Activated CD8-positive, alpha-beta T cell treated with anti-CD3 and anti-CD28 coated beads for 36 hours (primary cell): ENCODE results near the gene ITGBL1. TPM values are rescaled to one million over a fixed set of nuclear protein-coding genes. Genes with fewer than 3 reads are reported as not detected.

Experiments used
- ATAC-seq: fragments of 200-7000 bp; cut with Tn5 transposase; one replicate; pipeline ENCODE4 v1.10.0; 2021; ENCODE audit warnings: mild to moderate bottlenecking, moderate library complexity
- CTCF ChIA-PET: fragments of 350-600 bp; sonication (Branson Sonifier 250); formaldehyde crosslinking; loops from one replicate; lab custom pipeline; 2021; ENCODE audit warnings: antibody characterized with exemption; lab: Charles Lee
- POLR2A ChIA-PET: fragments of 350-600 bp; sonication (Branson Sonifier 250); formaldehyde crosslinking; loops from one replicate; lab custom pipeline; 2021; ENCODE audit warnings: antibody characterized with exemption; lab: Charles Lee
- DNase-seq: peaks from one replicate; pipeline ENCODE4 v3.0.0-alpha.2; 2020
- H3K27ac Mint-ChIP-seq: one replicate; pipeline ENCODE4 v1.8.0; 2021; ENCODE audit warnings: mild to moderate bottlenecking, mixed read lengths
- H3K27me3 Mint-ChIP-seq: one replicate; pipeline ENCODE4 v1.8.0; 2021; ENCODE audit warnings: mixed read lengths
- H3K36me3 Mint-ChIP-seq: one replicate; pipeline ENCODE4 v1.8.0; 2021; ENCODE audit warnings: low read depth, mixed read lengths
- H3K4me1 Mint-ChIP-seq: one replicate; pipeline ENCODE4 v1.8.0; 2021; ENCODE audit warnings: low read depth, mixed read lengths
- H3K4me3 Mint-ChIP-seq: one replicate; pipeline ENCODE4 v1.8.0; 2021; ENCODE audit warnings: mild to moderate bottlenecking, moderate library complexity, mixed read lengths
- H3K9me3 Mint-ChIP-seq: one replicate; pipeline ENCODE4 v1.8.0; 2021; ENCODE audit warnings: mixed read lengths
- intact Hi-C: fragments of 100-400 bp; cut with micrococcal nuclease; formaldehyde crosslinking; loops from one replicate; pipeline ENCODE4 v1.10.0; 2022
- total RNA-seq, 2 experiments: library from RNA; stranded (reverse); gene quantifications; one replicate each; pipeline ENCODE4 v1.2.3, GENCODE V29; 2021
- TF ChIP-seq, protein P1 (sequence below): fragments of 200-600 bp; IDR thresholded peaks from one replicate; pipeline ENCODE4 v1.8.0; 2022; ENCODE audit warnings: antibody characterized with exemption, mild to moderate bottlenecking

The ITGBL1 gene
- total RNA-seq, 2 experiments from 2014 or later, result not detected

DNA sequence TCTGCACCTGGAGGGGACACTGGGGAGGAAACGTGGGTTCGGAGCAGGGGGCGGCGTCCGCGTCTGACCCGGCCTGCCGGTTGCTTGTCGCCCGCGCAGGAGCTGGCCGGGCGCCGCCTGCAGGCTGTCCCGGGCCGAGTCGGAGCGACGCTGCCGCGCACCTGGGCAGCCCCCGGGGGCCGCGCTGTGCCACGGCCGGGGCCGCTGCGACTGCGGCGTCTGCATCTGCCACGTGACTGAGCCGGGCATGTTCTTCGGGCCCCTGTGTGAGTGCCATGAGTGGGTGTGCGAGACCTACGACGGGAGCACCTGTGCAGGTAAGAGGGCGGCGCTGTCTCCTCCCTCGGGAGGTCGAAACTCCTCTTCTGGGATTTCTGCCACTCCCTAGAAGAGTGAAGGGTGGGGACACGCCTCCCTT is 1.3 kb downstream of the ITGBL1 start:
- DNase-seq, result no peak
- Mint-ChIP-seq H3K27ac (no peak overlapping the region), H3K9me3 (no peaks in the 10 kb centered on the region), H3K36me3 (no peaks in the 10 kb centered on the region), H3K4me3 (no peak overlapping the region), H3K4me1 (no peaks in the 10 kb centered on the region), H3K27me3 (peaks cover 19% of the 10 kb centered on the region)
- CTCF ChIA-PET, result no interaction called here
- intact Hi-C loops, result no loop called here
- POLR2A ChIA-PET, result no interaction called here
- TF ChIP-seq, protein P1, sequence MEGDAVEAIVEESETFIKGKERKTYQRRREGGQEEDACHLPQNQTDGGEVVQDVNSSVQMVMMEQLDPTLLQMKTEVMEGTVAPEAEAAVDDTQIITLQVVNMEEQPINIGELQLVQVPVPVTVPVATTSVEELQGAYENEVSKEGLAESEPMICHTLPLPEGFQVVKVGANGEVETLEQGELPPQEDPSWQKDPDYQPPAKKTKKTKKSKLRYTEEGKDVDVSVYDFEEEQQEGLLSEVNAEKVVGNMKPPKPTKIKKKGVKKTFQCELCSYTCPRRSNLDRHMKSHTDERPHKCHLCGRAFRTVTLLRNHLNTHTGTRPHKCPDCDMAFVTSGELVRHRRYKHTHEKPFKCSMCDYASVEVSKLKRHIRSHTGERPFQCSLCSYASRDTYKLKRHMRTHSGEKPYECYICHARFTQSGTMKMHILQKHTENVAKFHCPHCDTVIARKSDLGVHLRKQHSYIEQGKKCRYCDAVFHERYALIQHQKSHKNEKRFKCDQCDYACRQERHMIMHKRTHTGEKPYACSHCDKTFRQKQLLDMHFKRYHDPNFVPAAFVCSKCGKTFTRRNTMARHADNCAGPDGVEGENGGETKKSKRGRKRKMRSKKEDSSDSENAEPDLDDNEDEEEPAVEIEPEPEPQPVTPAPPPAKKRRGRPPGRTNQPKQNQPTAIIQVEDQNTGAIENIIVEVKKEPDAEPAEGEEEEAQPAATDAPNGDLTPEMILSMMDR, result no peak
- no peak for ATAC-seq

DNA sequence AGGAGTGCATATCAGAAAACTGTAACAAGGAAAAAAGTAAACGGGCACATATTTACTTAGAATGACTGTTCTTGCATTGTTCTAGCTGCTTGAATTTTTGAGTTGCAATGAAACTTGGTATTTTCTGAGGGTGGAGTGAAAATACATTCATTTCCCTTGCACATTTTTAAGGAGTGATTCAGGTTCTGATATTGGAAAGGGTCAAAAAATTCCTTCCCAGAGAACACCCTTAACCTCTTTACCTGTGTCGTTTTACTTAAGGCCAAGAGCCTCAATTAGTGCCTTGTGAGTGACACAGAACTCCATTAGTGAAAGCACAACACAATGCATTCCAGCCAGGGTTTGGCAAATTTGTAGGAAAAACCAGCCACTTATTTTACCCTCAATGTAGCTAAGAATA is 2.3 kb downstream of the ITGBL1 start:
- no peaks in the 10 kb centered on the region for H3K4me1 Mint-ChIP-seq

DNA sequence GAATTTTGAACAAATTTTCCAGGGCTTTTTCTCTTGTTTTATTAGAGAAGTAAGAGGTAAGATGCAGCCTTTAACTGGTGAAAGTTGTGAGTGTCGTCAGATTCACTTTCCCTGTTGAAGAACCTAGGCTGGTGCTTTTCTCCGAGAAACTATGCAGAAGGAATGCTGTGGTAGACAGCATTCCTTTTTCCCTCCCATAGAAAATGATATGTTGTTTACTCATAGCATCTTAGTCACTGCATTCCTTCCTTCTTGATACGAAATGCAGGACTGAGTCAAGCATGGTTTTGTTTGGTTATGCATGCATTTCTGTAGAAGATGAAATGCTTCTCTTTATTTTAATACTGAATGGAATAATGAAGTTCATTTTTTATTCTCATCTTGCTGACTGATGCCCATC is 3.4 kb downstream of the ITGBL1 start:
- ATAC-seq (no peak), DNase-seq (no peak)
- intact Hi-C loops, result no loop called here
- no peak overlapping the region for H3K27ac Mint-ChIP-seq
- no peaks in the 10 kb centered on the region for H3K9me3 Mint-ChIP-seq
- H3K4me1 Mint-ChIP-seq, result no peaks in the 10 kb centered on the region
- CTCF ChIA-PET, result no interaction called here
- H3K27me3 Mint-ChIP-seq, result peaks cover 19% of the 10 kb centered on the region
- H3K36me3 Mint-ChIP-seq, result no peaks in the 10 kb centered on the region
- H3K4me3 Mint-ChIP-seq, result no peak overlapping the region
- TF ChIP-seq, protein P1, result no peak
- POLR2A ChIA-PET, result interaction anchor here (0.7 kb wide), 1 partner anchor 11 kb away, joined by 3 read pairs; no protein-coding TSS in a partner anchor

More for the DNA sequence above, 2.3 kb downstream of the ITGBL1 start:
- H3K27me3 Mint-ChIP-seq, result peaks cover 19% of the 10 kb centered on the region
- POLR2A ChIA-PET, result interaction anchor here (0.6 kb wide), 1 partner anchor 15 kb away, joined by 3 read pairs; no protein-coding TSS in a partner anchor
- ATAC-seq (no peak), DNase-seq (no peak)
- no peak overlapping the region for H3K27ac Mint-ChIP-seq
- TF ChIP-seq, protein P1, result no peak
- intact Hi-C loops, result no loop called here
- CTCF ChIA-PET, result no interaction called here
- no peaks in the 10 kb centered on the region for H3K9me3 Mint-ChIP-seq
- no peaks in the 10 kb centered on the region for H3K36me3 Mint-ChIP-seq
- no peak overlapping the region for H3K4me3 Mint-ChIP-seq

DNA sequence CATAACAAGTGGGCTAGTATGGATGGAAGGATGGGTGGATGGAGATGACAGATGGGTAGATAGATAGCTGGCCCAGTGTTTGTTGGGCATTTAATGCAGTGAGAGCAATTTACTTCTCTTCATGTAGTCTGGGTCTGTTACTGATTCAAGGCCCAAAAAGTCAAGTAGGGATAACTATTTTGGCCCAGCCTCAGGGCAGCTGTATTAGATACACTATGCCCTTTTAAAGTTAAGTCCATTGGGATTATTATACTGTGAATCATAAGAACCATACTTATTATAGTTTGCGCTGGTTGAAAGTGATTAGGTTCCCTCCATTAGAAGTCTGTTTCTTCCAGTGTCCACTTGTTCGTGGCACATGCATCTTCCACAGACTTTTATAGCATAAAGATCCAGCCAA is 4.7 kb downstream of the ITGBL1 start:
- CTCF ChIA-PET, result interaction anchor here (0.6 kb wide), 1 partner anchor 57 kb away, joined by 3 read pairs; no protein-coding TSS in a partner anchor

DNA sequence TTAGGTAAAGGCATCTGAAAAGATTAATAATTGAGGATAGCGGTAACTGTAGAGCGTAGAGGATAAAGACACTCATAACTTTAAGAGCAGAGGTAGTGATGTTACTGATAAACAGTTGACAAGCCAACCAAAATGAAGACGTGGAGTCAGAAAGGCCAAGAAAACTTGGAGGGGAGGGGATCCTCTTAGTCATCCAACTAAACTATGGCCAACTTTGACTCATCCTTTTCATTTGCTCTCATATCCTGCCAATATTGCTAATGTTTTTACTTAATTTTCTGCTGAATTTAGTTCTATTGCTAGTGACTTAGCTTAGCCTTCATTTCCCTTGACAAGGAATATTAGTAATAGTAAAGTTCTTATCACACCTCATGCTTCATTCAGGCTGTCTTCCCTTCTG is 13.4 kb downstream of the ITGBL1 start:
- no peak for DNase-seq
- Mint-ChIP-seq H3K9me3 (no peaks in the 10 kb centered on the region), H3K27ac (no peak overlapping the region), H3K4me1 (no peaks in the 10 kb centered on the region), H3K4me3 (no peak overlapping the region), H3K36me3 (no peaks in the 10 kb centered on the region), H3K27me3 (peaks cover 10% of the 10 kb centered on the region)
- CTCF ChIA-PET, result no interaction called here
- ATAC-seq, result no peak
- TF ChIP-seq, protein P1, result no peak
- intact Hi-C loops, result no loop called here
- POLR2A ChIA-PET, result no interaction called here

More for the DNA sequence above, 4.7 kb downstream of the ITGBL1 start:
- ATAC-seq, result no peak
- Mint-ChIP-seq H3K36me3 (no peaks in the 10 kb centered on the region), H3K27ac (no peak overlapping the region), H3K4me3 (no peak overlapping the region), H3K4me1 (no peaks in the 10 kb centered on the region), H3K9me3 (no peaks in the 10 kb centered on the region), H3K27me3 (peaks cover 19% of the 10 kb centered on the region)
- intact Hi-C loops, result no loop called here
- TF ChIP-seq, protein P1, result no peak
- POLR2A ChIA-PET, result no interaction called here
- no peak for DNase-seq
